Osteoblast (primary cell): ENCODE results near the gene TSFM. TPM values are rescaled to one million over a fixed set of nuclear protein-coding genes. Genes with fewer than 3 reads are reported as not detected.

Experiments
- DNase-seq: peaks from one replicate; pipeline ENCODE4 v3.0.0; 2011; ENCODE audit warnings: low spot score, mixed read lengths; ENCODE audit not compliant: insufficient read length; ENCODE audit errors: missing footprints
- H2AFZ ChIP-seq: 2 replicates; pipeline ENCODE4 v1.6.0; 2011; ENCODE audit warnings: mild to moderate bottlenecking, low read length
- H3K27ac ChIP-seq: 2 replicates; pipeline ENCODE4 v1.5.1; 2011; ENCODE audit warnings: mild to moderate bottlenecking, low read depth, low read length, moderate library complexity
- H3K27me3 ChIP-seq: 2 replicates; pipeline ENCODE4 v1.6.0; 2012; ENCODE audit warnings: mild to moderate bottlenecking, control low read depth, inconsistent platforms, low read length, moderate library complexity; ENCODE audit not compliant: insufficient read depth
- H3K36me3 ChIP-seq: 2 replicates; pipeline ENCODE4 v1.5.1; 2011; ENCODE audit warnings: mild to moderate bottlenecking, low read length, control low read depth, moderate library complexity; ENCODE audit not compliant: insufficient read depth
- H3K4me1 ChIP-seq: 2 replicates; pipeline ENCODE4 v1.5.1; 2011; ENCODE audit warnings: mild to moderate bottlenecking, low read length, control low read depth, moderate library complexity; ENCODE audit not compliant: insufficient read depth
- H3K4me2 ChIP-seq: 2 replicates; pipeline ENCODE4 v1.6.0; 2011; ENCODE audit warnings: mild to moderate bottlenecking, low read length; ENCODE audit not compliant: insufficient read depth
- H3K4me3 ChIP-seq: fragments of 200-600 bp; sonication (generic); 3 replicates; pipeline ENCODE4 v1.5.1; 2012; ENCODE audit warnings: mild to moderate bottlenecking, low read length, inconsistent platforms; ENCODE audit not compliant: insufficient read depth
- H3K79me2 ChIP-seq: 2 replicates; pipeline ENCODE4 v1.6.0; 2012; ENCODE audit warnings: mild to moderate bottlenecking, low read length, control low read depth, inconsistent platforms; ENCODE audit not compliant: insufficient read depth
- H3K9me3 ChIP-seq: 2 replicates; pipeline ENCODE4 v1.5.1; 2011; ENCODE audit warnings: low read depth, low read length, control low read depth
- H4K20me1 ChIP-seq: 2 replicates; pipeline ENCODE4 v1.6.0; 2012; ENCODE audit warnings: mild to moderate bottlenecking, low read length, control low read depth; ENCODE audit not compliant: insufficient read depth
- CTCF ChIP-seq: IDR thresholded peaks from 2 replicates; pipeline ENCODE4 v1.5.1; 2011; ENCODE audit warnings: mild to moderate bottlenecking, low read depth, low read length, moderate library complexity; ENCODE audit errors: extremely low read depth
- total RNA-seq: library from RNA; depleted of rRNA; stranded (reverse); fragments of >200 nt; gene quantifications from 2 replicates; pipeline ENCODE4 v1.2.3, GENCODE V29; 2012

Gene TSFM
- total RNA-seq, 1 donor: 18.1 TPM

DNA sequence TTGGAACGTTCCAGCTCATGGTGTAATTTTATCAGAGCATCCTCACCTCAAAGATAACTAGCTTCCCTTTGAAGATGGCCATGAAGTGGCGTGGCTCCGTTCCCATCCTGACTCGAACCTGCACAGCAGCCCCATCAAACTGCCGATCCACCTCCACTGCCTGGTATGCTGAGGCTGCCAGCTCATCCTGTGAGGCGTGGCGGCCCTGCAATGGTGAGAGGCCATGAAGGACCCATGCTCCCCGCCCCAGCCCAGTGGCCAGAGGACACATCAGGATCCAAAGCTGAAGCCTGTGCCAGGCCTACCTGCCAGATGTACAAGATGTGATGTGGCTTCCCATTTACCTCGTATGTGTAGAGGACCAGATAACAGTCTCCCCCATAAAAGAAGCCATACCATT is 24.7 kb downstream of the TSFM start:
- no peak overlapping the region for H3K4me3 ChIP-seq
- H3K36me3 ChIP-seq: peaks cover 19% of the 10 kb centered on the region
- no peak overlapping the region for H3K27ac ChIP-seq

GRCh38 chr12:57808351-57808750 is 25.8 kb downstream of the TSFM start:
- H3K9me3 ChIP-seq: no peaks in the 10 kb centered on the region
- no peak overlapping the region for H3K27ac ChIP-seq
- peaks cover 18% of the 10 kb centered on the region for H3K36me3 ChIP-seq

More for the DNA sequence above, 24.7 kb downstream of the TSFM start:
- Histone ChIP-seq H3K4me2 (no peak overlapping the region), H3K79me2 (no peaks in the 10 kb centered on the region), H2AFZ (no peak overlapping the region), H3K9me3 (no peaks in the 10 kb centered on the region), H4K20me1 (no peaks in the 10 kb centered on the region), H3K4me1 (no peaks in the 10 kb centered on the region), H3K27me3 (no peaks in the 10 kb centered on the region)
- TF ChIP-seq CTCF: no peak
- DNase-seq: no peak

DNA sequence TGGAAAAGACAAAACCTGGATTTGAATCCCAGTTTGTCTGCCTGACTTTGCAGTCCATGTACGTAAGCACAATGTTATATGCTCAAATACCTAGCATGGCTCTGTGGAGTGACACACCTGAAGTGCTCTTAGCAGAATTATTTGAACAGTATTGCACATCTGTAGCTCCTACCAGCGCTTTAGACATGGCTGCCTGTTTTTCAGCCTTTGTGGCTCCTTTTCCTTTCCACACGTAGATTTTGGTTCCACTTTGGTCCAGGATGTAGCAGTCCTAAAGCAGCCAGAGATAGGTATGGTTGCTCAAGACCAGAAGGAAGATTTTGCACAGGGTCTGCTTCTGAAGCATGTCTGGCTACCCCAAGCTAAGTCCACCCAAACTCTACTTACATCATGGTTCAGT is 26.8 kb downstream of the TSFM start:
- Histone ChIP-seq H3K4me3 (no peak overlapping the region), H3K9me3 (no peaks in the 10 kb centered on the region), H3K27ac (no peak overlapping the region), H3K4me2 (no peak overlapping the region), H3K27me3 (no peaks in the 10 kb centered on the region), H3K4me1 (peaks cover 8% of the 10 kb centered on the region), H4K20me1 (peaks cover 9% of the 10 kb centered on the region), H3K79me2 (no peaks in the 10 kb centered on the region), H3K36me3 (peaks cover 18% of the 10 kb centered on the region), H2AFZ (no peak overlapping the region)
- DNase-seq: no peak
- TF ChIP-seq CTCF: no peak

More at GRCh38 chr12:57808351-57808750, 25.8 kb downstream of the TSFM start:
- Histone ChIP-seq H3K79me2 (no peaks in the 10 kb centered on the region), H2AFZ (no peak overlapping the region), H3K27me3 (no peaks in the 10 kb centered on the region), H3K4me1 (peaks cover 3% of the 10 kb centered on the region), H3K4me2 (no peak overlapping the region), H3K4me3 (no peak overlapping the region), H4K20me1 (peaks cover 1% of the 10 kb centered on the region)
- no peak for DNase-seq
- TF ChIP-seq CTCF: no peak

DNA sequence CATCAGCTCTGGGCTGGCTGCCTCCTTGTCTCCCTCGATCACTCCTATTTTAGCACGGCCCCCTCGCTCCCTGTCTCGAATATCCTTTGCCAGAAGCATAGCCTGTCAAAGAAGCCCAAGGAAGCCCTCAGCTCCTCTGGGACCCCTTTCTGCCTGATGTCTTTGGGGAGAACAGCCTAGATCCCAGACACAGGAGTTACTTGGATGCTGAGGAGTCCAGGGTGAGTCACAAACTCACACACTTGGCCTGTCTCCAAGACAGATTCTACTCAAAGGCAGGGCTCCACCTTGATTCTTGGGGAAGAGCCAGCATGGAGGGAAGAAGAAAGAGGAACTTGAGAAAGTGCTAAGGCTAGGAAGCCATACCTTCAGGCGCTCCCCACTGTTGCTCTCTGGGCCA is 27.9 kb downstream of the TSFM start:
- H3K79me2 ChIP-seq: no peaks in the 10 kb centered on the region
- H3K4me2 ChIP-seq: no peak overlapping the region
- H3K27ac ChIP-seq: no peak overlapping the region
- no peak for TF ChIP-seq CTCF
- H3K4me3 ChIP-seq: no peak overlapping the region
- no peak for DNase-seq
- H3K9me3 ChIP-seq: no peaks in the 10 kb centered on the region
- H3K36me3 ChIP-seq: peaks cover 18% of the 10 kb centered on the region
- H2AFZ ChIP-seq: no peak overlapping the region
- no peaks in the 10 kb centered on the region for H3K27me3 ChIP-seq
- H3K4me1 ChIP-seq: peaks cover 16% of the 10 kb centered on the region
- peaks cover 13% of the 10 kb centered on the region for H4K20me1 ChIP-seq
